Measurements from ENCODE around the gene FEM1C. TPM values are rescaled to one million over a fixed set of nuclear protein-coding genes. Genes with fewer than 3 reads are reported as not detected.

The FEM1C gene
- polyA plus RNA-seq, 1 donor from 2014 or later, result 16.4 TPM

DNA sequence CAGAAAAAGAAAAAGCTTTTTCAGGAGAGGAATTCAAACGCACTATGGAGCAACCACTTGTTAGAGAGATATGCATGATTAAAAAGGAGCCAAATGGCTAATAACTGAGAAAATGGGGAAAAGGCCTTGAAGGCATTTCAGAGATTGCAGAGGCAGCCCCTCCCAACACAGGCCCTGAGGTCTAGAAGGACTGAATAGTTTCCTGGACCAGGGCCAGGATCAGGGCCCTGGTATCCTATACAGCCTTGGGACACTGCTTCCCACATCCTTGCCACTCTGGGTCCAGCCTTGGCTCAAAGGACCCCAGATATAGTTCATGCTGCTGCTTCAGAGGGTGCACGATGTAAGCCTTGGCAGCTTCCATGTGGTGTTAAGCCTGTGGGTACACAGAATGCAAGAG is 20.7 kb upstream of the FEM1C start:
- Histone ChIP-seq H3F3A (ENCODE audit: insufficient read depth, low read length, poor library complexity, severe bottlenecking) (no peaks in the 10 kb centered on the region), H4K20me1 (ENCODE audit: insufficient read depth) (no peaks in the 10 kb centered on the region), H3K4me2 (ENCODE audit: low read length) (no peak overlapping the region), H3K9me2 (ENCODE audit: insufficient read depth, low read length) (no peaks in the 10 kb centered on the region), H3K27ac (ENCODE audit: low read length) (no peak overlapping the region), H3K27me3 (ENCODE audit: insufficient read depth, low read depth, low read length) (no peaks in the 10 kb centered on the region), H2AFZ (ENCODE audit: low read depth, low read length) (no peak overlapping the region), H3K4me3 (ENCODE audit: low read length) (no peak overlapping the region), H3K9ac (ENCODE audit: low read length) (no peak overlapping the region), H3K36me3 (ENCODE audit: insufficient read depth, low read length) (no peaks in the 10 kb centered on the region), H3K79me2 (replicated peaks; ENCODE audit: insufficient read depth, low read length) (no peaks in the 10 kb centered on the region), H3K9me3 (ENCODE audit: low read length) (no peaks in the 10 kb centered on the region)
- no peak for TF ChIP-seq POLR2AphosphoS5 (IDR thresholded peaks at IDR 0.05)
- no peak for TF ChIP-seq MXI1 (conservative IDR thresholded peaks at IDR 0.05; ENCODE audit: poor library complexity, severe bottlenecking)
- no peak for TF ChIP-seq SMC3 (conservative IDR thresholded peaks at IDR 0.05; ENCODE audit: poor library complexity)

DNA sequence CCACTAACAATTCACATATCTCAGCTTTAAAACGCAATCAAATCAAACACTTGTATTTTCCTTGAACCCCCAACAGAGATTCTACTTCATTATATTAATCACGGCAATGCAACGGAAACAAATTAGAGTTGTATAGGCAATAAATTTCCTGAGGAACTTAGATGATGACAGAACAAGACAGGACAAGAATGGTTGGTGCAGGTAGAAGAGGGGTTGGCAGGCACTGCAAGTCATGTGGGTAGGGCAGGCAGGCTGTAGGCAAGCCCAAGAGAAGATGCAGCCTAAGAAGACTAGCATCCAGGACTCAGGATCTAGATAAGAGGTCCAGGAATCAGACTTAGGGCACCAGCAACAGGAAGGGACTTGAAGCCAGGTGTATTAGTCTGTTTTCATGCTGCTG is 16.6 kb upstream of the FEM1C start:
- Histone ChIP-seq H3K79me2 (replicated peaks; ENCODE audit: insufficient read depth, low read length) (no peaks in the 10 kb centered on the region), H3K4me3 (ENCODE audit: low read length) (no peak overlapping the region), H3K27ac (ENCODE audit: low read length) (no peak overlapping the region), H4K20me1 (ENCODE audit: insufficient read depth) (no peaks in the 10 kb centered on the region), H3K4me2 (ENCODE audit: low read length) (no peak overlapping the region), H3K9me3 (ENCODE audit: low read length) (no peaks in the 10 kb centered on the region), H3F3A (ENCODE audit: insufficient read depth, low read length, poor library complexity, severe bottlenecking) (no peaks in the 10 kb centered on the region), H3K9ac (ENCODE audit: low read length) (no peak overlapping the region), H3K27me3 (ENCODE audit: insufficient read depth, low read depth, low read length) (no peaks in the 10 kb centered on the region), H3K9me2 (ENCODE audit: insufficient read depth, low read length) (no peaks in the 10 kb centered on the region), H3K36me3 (ENCODE audit: insufficient read depth, low read length) (no peaks in the 10 kb centered on the region), H2AFZ (ENCODE audit: low read depth, low read length) (no peak overlapping the region)
- no peak for TF ChIP-seq RAD21 (conservative IDR thresholded peaks at IDR 0.05)
- TF ChIP-seq EP300 (conservative IDR thresholded peaks at IDR 0.05; ENCODE audit: poor library complexity, severe bottlenecking), result no peak
- no peak for TF ChIP-seq MXI1 (conservative IDR thresholded peaks at IDR 0.05; ENCODE audit: poor library complexity, severe bottlenecking)
- no peak for TF ChIP-seq EZH2 (IDR thresholded peaks at IDR 0.05; ENCODE audit: borderline replicate concordance, insufficient read depth, low read length, poor library complexity, severe bottlenecking)

DNA sequence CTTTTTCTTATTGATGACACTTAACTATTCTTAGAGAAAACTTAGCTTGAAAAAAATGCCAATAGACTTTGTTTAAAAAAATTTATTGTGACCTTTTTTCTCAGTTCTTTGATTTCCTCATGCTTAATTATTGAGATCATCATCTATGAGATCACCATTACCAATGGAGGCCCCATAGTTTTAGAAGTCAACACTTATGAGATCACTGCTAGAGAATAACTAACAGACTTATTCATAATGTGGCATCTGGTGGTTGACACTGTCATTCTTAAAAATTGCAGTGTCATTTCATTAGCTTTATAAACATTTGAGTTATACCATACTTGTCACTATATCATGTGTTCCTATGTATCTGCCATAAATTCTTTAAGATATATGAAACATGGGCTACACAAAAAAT is 14.9 kb upstream of the FEM1C start:
- no peak overlapping the region for H3K9ac ChIP-seq (ENCODE audit: low read length)
- no peak overlapping the region for H3K4me3 ChIP-seq (ENCODE audit: low read length)
- no peaks in the 10 kb centered on the region for H3K27me3 ChIP-seq (ENCODE audit: insufficient read depth, low read depth, low read length)
- H4K20me1 ChIP-seq (ENCODE audit: insufficient read depth), result no peaks in the 10 kb centered on the region
- no peaks in the 10 kb centered on the region for H3F3A ChIP-seq (ENCODE audit: insufficient read depth, low read length, poor library complexity, severe bottlenecking)
- H3K36me3 ChIP-seq (ENCODE audit: insufficient read depth, low read length), result no peaks in the 10 kb centered on the region
- H3K27ac ChIP-seq (ENCODE audit: low read length), result no peak overlapping the region
- no peak for TF ChIP-seq RAD21 (conservative IDR thresholded peaks at IDR 0.05)
- TF ChIP-seq, protein P1, sequence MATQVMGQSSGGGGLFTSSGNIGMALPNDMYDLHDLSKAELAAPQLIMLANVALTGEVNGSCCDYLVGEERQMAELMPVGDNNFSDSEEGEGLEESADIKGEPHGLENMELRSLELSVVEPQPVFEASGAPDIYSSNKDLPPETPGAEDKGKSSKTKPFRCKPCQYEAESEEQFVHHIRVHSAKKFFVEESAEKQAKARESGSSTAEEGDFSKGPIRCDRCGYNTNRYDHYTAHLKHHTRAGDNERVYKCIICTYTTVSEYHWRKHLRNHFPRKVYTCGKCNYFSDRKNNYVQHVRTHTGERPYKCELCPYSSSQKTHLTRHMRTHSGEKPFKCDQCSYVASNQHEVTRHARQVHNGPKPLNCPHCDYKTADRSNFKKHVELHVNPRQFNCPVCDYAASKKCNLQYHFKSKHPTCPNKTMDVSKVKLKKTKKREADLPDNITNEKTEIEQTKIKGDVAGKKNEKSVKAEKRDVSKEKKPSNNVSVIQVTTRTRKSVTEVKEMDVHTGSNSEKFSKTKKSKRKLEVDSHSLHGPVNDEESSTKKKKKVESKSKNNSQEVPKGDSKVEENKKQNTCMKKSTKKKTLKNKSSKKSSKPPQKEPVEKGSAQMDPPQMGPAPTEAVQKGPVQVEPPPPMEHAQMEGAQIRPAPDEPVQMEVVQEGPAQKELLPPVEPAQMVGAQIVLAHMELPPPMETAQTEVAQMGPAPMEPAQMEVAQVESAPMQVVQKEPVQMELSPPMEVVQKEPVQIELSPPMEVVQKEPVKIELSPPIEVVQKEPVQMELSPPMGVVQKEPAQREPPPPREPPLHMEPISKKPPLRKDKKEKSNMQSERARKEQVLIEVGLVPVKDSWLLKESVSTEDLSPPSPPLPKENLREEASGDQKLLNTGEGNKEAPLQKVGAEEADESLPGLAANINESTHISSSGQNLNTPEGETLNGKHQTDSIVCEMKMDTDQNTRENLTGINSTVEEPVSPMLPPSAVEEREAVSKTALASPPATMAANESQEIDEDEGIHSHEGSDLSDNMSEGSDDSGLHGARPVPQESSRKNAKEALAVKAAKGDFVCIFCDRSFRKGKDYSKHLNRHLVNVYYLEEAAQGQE (IDR thresholded peaks at IDR 0.05; ENCODE audit: borderline replicate concordance), result no peak
- TF ChIP-seq EP300 (conservative IDR thresholded peaks at IDR 0.05; ENCODE audit: poor library complexity, severe bottlenecking), result no peak
- no peaks in the 10 kb centered on the region for H3K9me3 ChIP-seq (ENCODE audit: low read length)
- H3K79me2 ChIP-seq (replicated peaks; ENCODE audit: insufficient read depth, low read length), result no peaks in the 10 kb centered on the region
- no peak overlapping the region for H2AFZ ChIP-seq (ENCODE audit: low read depth, low read length)
- no peaks in the 10 kb centered on the region for H3K9me2 ChIP-seq (ENCODE audit: insufficient read depth, low read length)
- H3K4me2 ChIP-seq (ENCODE audit: low read length), result no peak overlapping the region

All from neural cell (in vitro differentiated cells).